ENCODE results near the gene HECTD4. TPM values are rescaled to one million over a fixed set of nuclear protein-coding genes. Genes with fewer than 3 reads are reported as not detected.

The HECTD4 gene
- total RNA-seq, 1 donor, result 37.1 TPM

DNA sequence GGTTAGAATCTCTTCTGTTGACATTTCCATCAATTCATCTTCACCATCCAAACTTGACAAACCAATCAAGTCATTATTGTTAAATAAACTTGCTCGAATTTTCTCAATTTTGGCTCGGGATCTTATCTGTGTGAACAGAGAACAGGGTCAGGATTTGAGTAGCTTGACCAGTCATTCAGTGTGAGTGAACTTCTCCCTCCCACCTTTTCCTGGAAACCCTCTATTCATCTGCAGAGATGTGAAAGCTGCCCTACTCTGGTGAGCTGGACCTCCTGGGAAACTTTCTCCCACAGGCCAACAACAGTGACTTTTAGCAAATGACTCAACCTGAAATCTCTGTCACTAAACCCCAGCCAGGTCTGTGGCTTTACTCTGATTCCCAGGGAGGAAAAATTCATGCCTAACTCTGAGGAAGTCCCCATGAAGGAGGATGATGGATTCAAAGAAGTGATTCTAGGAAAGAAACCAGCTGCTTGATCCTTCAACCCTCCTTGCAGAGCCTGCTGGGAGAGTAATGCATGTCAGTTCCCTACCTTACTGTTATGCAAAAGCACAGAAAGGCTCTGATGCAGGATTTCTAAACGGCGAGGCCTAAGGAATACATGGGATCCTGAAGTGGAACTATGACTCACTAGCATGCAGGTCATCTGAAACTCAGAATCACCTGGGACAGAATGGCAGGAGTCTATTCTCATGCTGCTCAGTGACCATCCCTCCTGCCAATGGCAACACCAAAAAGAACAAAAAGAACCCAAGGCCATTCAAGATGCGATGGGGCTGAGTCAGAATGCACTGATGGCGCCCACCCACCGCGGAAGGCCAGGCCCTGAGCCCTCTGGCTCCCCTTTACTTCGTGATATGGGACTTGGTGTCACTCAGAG, 198.8 kb downstream of the HECTD4 start:
- TF ChIP-seq, protein P1, sequence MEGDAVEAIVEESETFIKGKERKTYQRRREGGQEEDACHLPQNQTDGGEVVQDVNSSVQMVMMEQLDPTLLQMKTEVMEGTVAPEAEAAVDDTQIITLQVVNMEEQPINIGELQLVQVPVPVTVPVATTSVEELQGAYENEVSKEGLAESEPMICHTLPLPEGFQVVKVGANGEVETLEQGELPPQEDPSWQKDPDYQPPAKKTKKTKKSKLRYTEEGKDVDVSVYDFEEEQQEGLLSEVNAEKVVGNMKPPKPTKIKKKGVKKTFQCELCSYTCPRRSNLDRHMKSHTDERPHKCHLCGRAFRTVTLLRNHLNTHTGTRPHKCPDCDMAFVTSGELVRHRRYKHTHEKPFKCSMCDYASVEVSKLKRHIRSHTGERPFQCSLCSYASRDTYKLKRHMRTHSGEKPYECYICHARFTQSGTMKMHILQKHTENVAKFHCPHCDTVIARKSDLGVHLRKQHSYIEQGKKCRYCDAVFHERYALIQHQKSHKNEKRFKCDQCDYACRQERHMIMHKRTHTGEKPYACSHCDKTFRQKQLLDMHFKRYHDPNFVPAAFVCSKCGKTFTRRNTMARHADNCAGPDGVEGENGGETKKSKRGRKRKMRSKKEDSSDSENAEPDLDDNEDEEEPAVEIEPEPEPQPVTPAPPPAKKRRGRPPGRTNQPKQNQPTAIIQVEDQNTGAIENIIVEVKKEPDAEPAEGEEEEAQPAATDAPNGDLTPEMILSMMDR (IDR thresholded peaks at IDR 0.05; ENCODE audit: insufficient read depth, low read depth, low read length), result no peak
- H3K4me3 ChIP-seq (ENCODE audit: low read depth, low read length), result no peak overlapping the region
- DNase-seq (ENCODE audit: low read depth), result no peak

GRCh38 chr12:112182499-112182898, 199.7 kb downstream of the HECTD4 start:
- H3K4me3 ChIP-seq (ENCODE audit: low read depth, low read length), result no peak overlapping the region
- no peak for DNase-seq (ENCODE audit: low read depth)
- TF ChIP-seq, protein P1 (IDR thresholded peaks at IDR 0.05; ENCODE audit: insufficient read depth, low read depth, low read length), result no peak

- DNase-seq (ENCODE audit: low read depth), result no peak
- H3K4me3 ChIP-seq (ENCODE audit: low read depth, low read length), result no peak overlapping the region
- TF ChIP-seq, protein P1 (IDR thresholded peaks at IDR 0.05; ENCODE audit: insufficient read depth, low read depth, low read length), result no peak
Observed at GRCh38 chr12:112180422-112180821, 201.8 kb downstream of the HECTD4 start.

- DNase-seq (ENCODE audit: low read depth), result no peak
- H3K4me3 ChIP-seq (ENCODE audit: low read depth, low read length), result no peak overlapping the region
Observed at GRCh38 chr12:112179916-112180315, 202.3 kb downstream of the HECTD4 start.

DNA sequence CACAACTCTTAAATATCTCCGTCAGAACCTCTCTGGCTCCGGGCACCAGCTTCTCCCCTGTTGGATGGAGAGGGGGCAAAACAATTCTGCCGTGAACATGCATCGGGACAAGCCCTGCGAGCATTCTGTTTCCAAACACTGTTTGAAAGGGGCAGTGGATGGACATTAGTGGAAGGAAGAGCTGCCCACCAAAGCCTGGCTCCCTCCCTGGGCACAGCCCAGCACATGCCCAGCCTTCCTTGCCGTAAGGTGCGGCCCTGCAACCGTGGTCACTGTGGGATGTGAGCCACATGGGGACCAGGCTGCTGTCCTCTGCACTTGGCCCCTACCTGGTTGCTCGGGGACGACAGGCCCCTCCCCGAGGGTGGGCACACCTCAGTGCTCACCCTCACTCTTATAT, 202.9 kb downstream of the HECTD4 start:
- TF ChIP-seq, protein P1 (IDR thresholded peaks at IDR 0.05; ENCODE audit: insufficient read depth, low read depth, low read length), result no peak
- no peak for DNase-seq (ENCODE audit: low read depth)
- no peak overlapping the region for H3K4me3 ChIP-seq (ENCODE audit: low read depth, low read length)

More at GRCh38 chr12:112179916-112180315, 202.3 kb downstream of the HECTD4 start:
- TF ChIP-seq, protein P1 (IDR thresholded peaks at IDR 0.05; ENCODE audit: insufficient read depth, low read depth, low read length), result no peak

GRCh38 chr12:112178796-112179195, 203.4 kb downstream of the HECTD4 start:
- H3K4me3 ChIP-seq (ENCODE audit: low read depth, low read length), result no peak overlapping the region
- no peak for DNase-seq (ENCODE audit: low read depth)
- TF ChIP-seq, protein P1 (IDR thresholded peaks at IDR 0.05; ENCODE audit: insufficient read depth, low read depth, low read length), result no peak

Measured in fibroblast of villous mesenchyme (primary cell).